IMR-90 (cell line): ENCODE measurements around the gene UQCRQ. TPM values are rescaled to one million over a fixed set of nuclear protein-coding genes. Genes with fewer than 3 reads are reported as not detected.

Experiments used
- ATAC-seq: fragments of 200-7000 bp; cut with Tn5 transposase; 2 replicates; pipeline ENCODE4 v1.9.1; 2020; ENCODE audit warnings: low read depth, mild to moderate bottlenecking, moderate library complexity
- BruUV-seq: library from RNA; stranded (reverse); fragments of 400-500 nt; replicated peaks from 2 replicates; lab custom pipeline; 2021; lab: Mats Ljungman, UMichigan
- CTCF ChIA-PET: fragments of 300-600 bp; formaldehyde crosslinking; extraction: SDS; loops from one replicate; lab custom pipeline; 2021; ENCODE audit warnings: antibody characterized with exemption; lab: Yijun Ruan, JAX
- POLR2A ChIA-PET: fragments of 300-600 bp; sonication (Branson Sonifier 250); formaldehyde crosslinking; loops from one replicate; lab custom pipeline; 2022; ENCODE audit warnings: antibody characterized with exemption; ENCODE audit not compliant: unreplicated experiment; lab: Charles Lee
- DNase-seq: peaks from one replicate; pipeline ENCODE4 v3.0.0; 2013
- H2AFZ ChIP-seq: replicated peaks from 2 replicates; pipeline ENCODE3; 2013; ENCODE audit warnings: low read length, mild to moderate bottlenecking; ENCODE audit not compliant: poor library complexity
- H2AK5ac ChIP-seq: 2 replicates; pipeline ENCODE4 v1.6.1; 2013; ENCODE audit warnings: low read depth, low read length, inconsistent platforms
- H2AK9ac ChIP-seq: replicated peaks from 2 replicates; pipeline ENCODE3; 2013; ENCODE audit warnings: mild to moderate bottlenecking, low read depth, low read length, moderate library complexity; ENCODE audit not compliant: poor library complexity
- H2BK120ac ChIP-seq: 2 replicates; pipeline ENCODE4 v1.6.1; 2013; ENCODE audit warnings: low read depth, low read length, inconsistent platforms
- H2BK15ac ChIP-seq: 3 replicates; pipeline ENCODE4 v1.6.1; 2013; ENCODE audit warnings: low read depth, low read length, inconsistent platforms
- H2BK20ac ChIP-seq: 2 replicates; pipeline ENCODE4 v1.6.1; 2013; ENCODE audit warnings: low read depth, mild to moderate bottlenecking, inconsistent platforms, low read length, moderate library complexity
- H2BK5ac ChIP-seq: 2 replicates; pipeline ENCODE4 v1.6.1; 2013; ENCODE audit warnings: mild to moderate bottlenecking, low read depth, low read length, inconsistent platforms; ENCODE audit not compliant: poor library complexity, severe bottlenecking
- H3K14ac ChIP-seq: replicated peaks from 2 replicates; pipeline ENCODE4 v1.6.1; 2013; ENCODE audit warnings: low read depth, low read length, inconsistent platforms
- H3K18ac ChIP-seq: 2 replicates; pipeline ENCODE4 v1.6.1; 2013; ENCODE audit warnings: low read depth, low read length, control low read depth
- H3K23ac ChIP-seq: 2 replicates; pipeline ENCODE4 v1.6.1; 2013; ENCODE audit warnings: low read depth, low read length, inconsistent platforms
- H3K27ac ChIP-seq: 2 replicates; pipeline ENCODE4 v1.5.1; 2013; ENCODE audit warnings: mild to moderate bottlenecking, control low read depth, low read length; ENCODE audit not compliant: insufficient read depth
- H3K27me3 ChIP-seq: 2 replicates; pipeline ENCODE4 v1.6.1; 2013; ENCODE audit warnings: low read length; ENCODE audit not compliant: control insufficient read depth, insufficient read depth
- H3K36me3 ChIP-seq: 2 replicates; pipeline ENCODE4 v1.6.1; 2013; ENCODE audit warnings: low read length, mixed read lengths; ENCODE audit not compliant: control insufficient read depth, insufficient read depth
- H3K4ac ChIP-seq: 2 replicates; pipeline ENCODE4 v1.6.1; 2013; ENCODE audit warnings: low read depth, low read length, inconsistent platforms
- H3K4me1 ChIP-seq: 2 replicates; pipeline ENCODE4 v1.6.1; 2013; ENCODE audit warnings: low read length, mixed read lengths; ENCODE audit not compliant: control insufficient read depth, insufficient read depth
- H3K4me2 ChIP-seq: 2 replicates; pipeline ENCODE4 v1.6.1; 2013; ENCODE audit warnings: low read depth, mild to moderate bottlenecking, control low read depth, low read length, moderate library complexity
- H3K4me3 ChIP-seq: 2 replicates; pipeline ENCODE4 v1.5.1; 2013; ENCODE audit warnings: low read depth, mild to moderate bottlenecking, control low read depth, low read length, moderate library complexity; ENCODE audit not compliant: insufficient read depth
- H3K56ac ChIP-seq: 2 replicates; pipeline ENCODE4 v1.6.1; 2013; ENCODE audit warnings: low read length, inconsistent platforms; ENCODE audit not compliant: insufficient read depth; ENCODE audit errors: extremely low read depth
- H3K79me1 ChIP-seq, 2 experiments: 2 replicates each; pipeline ENCODE4 v1.6.1; 2013; ENCODE audit warnings: low read length in 2 of 2, inconsistent platforms in 1 of 2, low read depth in 1 of 2
- H3K9ac ChIP-seq: 2 replicates; pipeline ENCODE4 v1.6.1; 2013; ENCODE audit warnings: low read depth, low read length, control low read depth
- H3K9me1 ChIP-seq: 2 replicates; pipeline ENCODE4 v1.6.1; 2013; ENCODE audit warnings: low read length, inconsistent platforms; ENCODE audit not compliant: insufficient read depth
- H3K9me3 ChIP-seq: 2 replicates; pipeline ENCODE4 v1.6.1; 2013; ENCODE audit warnings: low read length; ENCODE audit not compliant: control insufficient read depth, insufficient read depth
- H4K20me1 ChIP-seq: 2 replicates; pipeline ENCODE4 v1.6.1; 2013; ENCODE audit warnings: low read length, inconsistent platforms; ENCODE audit not compliant: insufficient read depth
- H4K5ac ChIP-seq: 2 replicates; pipeline ENCODE4 v1.6.1; 2013; ENCODE audit warnings: mild to moderate bottlenecking, low read depth, low read length, control low read depth
- H4K8ac ChIP-seq, 2 experiments: 2 replicates each; pipeline ENCODE4 v1.6.1; 2013; ENCODE audit warnings: low read depth in 2 of 2, low read length in 2 of 2, control low read depth in 1 of 2, inconsistent platforms in 1 of 2
- H4K91ac ChIP-seq: 2 replicates; pipeline ENCODE4 v1.6.1; 2013; ENCODE audit warnings: low read depth, low read length, inconsistent platforms; ENCODE audit not compliant: insufficient read depth
- BHLHE40 ChIP-seq: fragments of 150-350 bp; IDR thresholded peaks from 2 replicates; pipeline ENCODE4 v1.6.1; 2016; ENCODE audit warnings: mild to moderate bottlenecking, low read depth, low read length
- CEBPB ChIP-seq: IDR thresholded peaks from 2 replicates; pipeline ENCODE4 v1.6.1; 2012; ENCODE audit warnings: low read depth, low read length, improper control_type of control experiment
- CHD1 ChIP-seq: IDR thresholded peaks from 2 replicates; pipeline ENCODE4 v1.6.1; 2012; ENCODE audit warnings: low read depth, low read length, improper control_type of control experiment
- CTCF ChIP-seq: conservative IDR thresholded peaks from 2 replicates; pipeline ENCODE4 v1.5.1; 2012; ENCODE audit warnings: mild to moderate bottlenecking, low read depth, low read length, improper control_type of control experiment
- ELK1 ChIP-seq: fragments of 150-350 bp; IDR thresholded peaks from 2 replicates; pipeline ENCODE4 v1.6.1; 2016; ENCODE audit warnings: low read depth, mild to moderate bottlenecking, low read length, moderate library complexity, borderline replicate concordance
- MAFK ChIP-seq: IDR thresholded peaks from 2 replicates; pipeline ENCODE4 v1.6.1; 2012; ENCODE audit warnings: low read depth, low read length, improper control_type of control experiment
- RCOR1 ChIP-seq: IDR thresholded peaks from 2 replicates; pipeline ENCODE4 v1.6.1; 2012; ENCODE audit warnings: mild to moderate bottlenecking, low read length, improper control_type of control experiment; ENCODE audit not compliant: insufficient replicate concordance
- RFX5 ChIP-seq: IDR thresholded peaks from 2 replicates; pipeline ENCODE4 v1.8.0; 2012; ENCODE audit warnings: low read depth, mild to moderate bottlenecking, low read length, moderate library complexity
- SMC3 ChIP-seq: fragments of 150-350 bp; IDR thresholded peaks from 2 replicates; pipeline ENCODE4 v1.6.1; 2016; ENCODE audit warnings: low read depth, mild to moderate bottlenecking, antibody characterized with exemption, low read length, moderate library complexity
- WGBS, 2 experiments: methylation state at CpG; one replicate each; pipeline versions ENCODE4 v1.1.5 to v1.1.7; 2013; ENCODE audit warnings: missing lambda C conversion rate in 2 of 2; ENCODE audit not compliant: insufficient read length in 1 of 2; ENCODE audit errors: extremely low coverage in 2 of 2; 5-methylcytosine and 5-hydroxymethylcytosine counted together
- dilution Hi-C: fragments of 300-500 bp; cut with HindIII; formaldehyde crosslinking; loops from one replicate; pipeline ENCODE4 v1.14.3; 2018; ENCODE audit warnings: low sequenced_read_pairs; ENCODE audit not compliant: unreplicated experiment
- in situ Hi-C: fragments of 300-500 bp; cut with MboI; formaldehyde crosslinking; loops from 3 replicates; pipeline ENCODE4 v1.14.3; 2019; ENCODE audit warnings: low sequenced_read_pairs, inconsistent platforms, mixed read lengths
- intact Hi-C: fragments of 100-400 bp; cut with micrococcal nuclease; formaldehyde crosslinking; loops from 2 replicates; pipeline ENCODE4 v1.10.0; 2022
- polyA plus RNA-seq, 3 experiments: library from polyadenylated mRNA; depleted of rRNA; stranded (reverse); fragments of >200 nt; gene quantifications; 2 replicates each; pipeline ENCODE4 v1.2.3, GENCODE V29; 2012; ENCODE audit warnings: low replicate concordance in 1 of 3
- total RNA-seq: library from RNA; depleted of rRNA; stranded (reverse); fragments of >200 nt; gene quantifications from 2 replicates; pipeline ENCODE4 v1.2.3, GENCODE V29; 2012

The UQCRQ gene
- total and polyA plus RNA-seq, 2 of the 4 experiments (the other 2 are of a cell fraction): 73.7 to 292 TPM

- H4K5ac ChIP-seq: no peak overlapping the region
- H2BK120ac ChIP-seq: no peak overlapping the region
- H3K4me2 ChIP-seq: no peak overlapping the region
- no peak overlapping the region for H2BK5ac ChIP-seq
- H3K18ac ChIP-seq: no peak overlapping the region
- no peak overlapping the region for H3K56ac ChIP-seq
- H2AK5ac ChIP-seq: no peak overlapping the region
- H3K9me3 ChIP-seq: no peaks in the 10 kb centered on the region
- H4K8ac ChIP-seq: no peak overlapping the region
- peaks cover 13 to 24% of the 10 kb centered on the region in 2 experiments; a peak in 3 of 4 replicates for H3K79me1 ChIP-seq
- ATAC-seq (no peak), DNase-seq (no peak)
- no peaks in the 10 kb centered on the region for H3K27me3 ChIP-seq
- H2AFZ ChIP-seq: no peak overlapping the region
- H3K27ac ChIP-seq: no peak overlapping the region
- no peak overlapping the region for H3K9ac ChIP-seq
- no peaks in the 10 kb centered on the region; the same call in 1 of the 2 replicates for H3K4me1 ChIP-seq
- intact Hi-C loops: no loop called here
- H2BK15ac ChIP-seq: no peak overlapping the region
- H2AK9ac ChIP-seq: no peak overlapping the region
- in situ Hi-C loops: no loop called here
- no peak overlapping the region for H2BK20ac ChIP-seq
- H3K4me3 ChIP-seq: no peak overlapping the region
- CTCF ChIA-PET: no interaction called here
- no peaks in the 10 kb centered on the region for H3K36me3 ChIP-seq
- 80% methylated on average over 3 of the region's 5 CpGs; no CpG with 5 or more reads in 1 of the 2 experiments for WGBS, 2 experiments
- H3K9me1 ChIP-seq: peaks cover 4% of the 10 kb centered on the region; the same call in 1 of the 2 replicates
- no TSS peak for BruUV-seq
- dilution Hi-C loops: no loop called here
- no peaks in the 10 kb centered on the region for H4K20me1 ChIP-seq
- TF ChIP-seq ELK1 (no peak), CTCF (no peak), RFX5 (no peak), RCOR1 (no peak), BHLHE40 (no peak), SMC3 (no peak), CEBPB (no peak), CHD1 (no peak), MAFK (no peak)
- H3K14ac ChIP-seq: no peak overlapping the region
- no peak overlapping the region for H3K4ac ChIP-seq
- POLR2A ChIA-PET: no interaction called here
- H3K23ac ChIP-seq: no peak overlapping the region
- no peak overlapping the region for H4K91ac ChIP-seq
Observed at GRCh38 chr5:132832612-132833011, 33.8 kb upstream of the UQCRQ start.
